Thyroid gland (tissue), 4 donors: ENCODE results near the gene TBL1XR1.

ENCODE experiments used
- CTCF ChIP-seq, 6 experiments: fragments of 200-600 bp in 3 of 6; fragments of 450-650 bp in 3 of 6; sonication (generic) in 3 of 6; IDR thresholded peaks; one replicate each; pipeline ENCODE4 v1.5.1; 2016 to 2019; ENCODE audit warnings: antibody characterized with exemption in 6 of 6, mild to moderate bottlenecking in 2 of 6, inconsistent platforms in 1 of 6, moderate library complexity in 1 of 6
- POLR2A ChIP-seq, 2 donors: fragments of 450-650 bp; IDR thresholded peaks; one replicate each; pipeline ENCODE4 v1.6.1; 2017; ENCODE audit warnings: antibody characterized with exemption in 2 of 2, mild to moderate bottlenecking in 2 of 2, moderate library complexity in 1 of 2

GRCh38 chr3:177244606-177245005 lies 47.3 kb upstream of the TBL1XR1 start:
- TF ChIP-seq POLR2A (IDR thresholded peaks at IDR 0.05) (no peak), CTCF (IDR thresholded peaks at IDR 0.05) (no peak)
